ENCODE measurements around the gene KCNA2.

The KCNA2 gene

GRCh38 chr1:110591956-110592355 is 14.2 kb downstream of the KCNA2 start:
- no peak for TF ChIP-seq CTCF (IDR thresholded peaks at IDR 0.05; ENCODE audit: control extremely low read depth, extremely low read depth, low read depth, missing control alignments)
- DNase-seq (ENCODE audit: extremely low spot score), result no peak
- CTCF ChIA-PET, result interaction anchor here (1.2 to 1.4 kb wide), 2 partner anchors 14 to 192 kb away, joined by 3 to 4 read pairs; partner anchors contain the start of gene KCNA2
- POLR2A ChIA-PET, result no interaction called here

DNA sequence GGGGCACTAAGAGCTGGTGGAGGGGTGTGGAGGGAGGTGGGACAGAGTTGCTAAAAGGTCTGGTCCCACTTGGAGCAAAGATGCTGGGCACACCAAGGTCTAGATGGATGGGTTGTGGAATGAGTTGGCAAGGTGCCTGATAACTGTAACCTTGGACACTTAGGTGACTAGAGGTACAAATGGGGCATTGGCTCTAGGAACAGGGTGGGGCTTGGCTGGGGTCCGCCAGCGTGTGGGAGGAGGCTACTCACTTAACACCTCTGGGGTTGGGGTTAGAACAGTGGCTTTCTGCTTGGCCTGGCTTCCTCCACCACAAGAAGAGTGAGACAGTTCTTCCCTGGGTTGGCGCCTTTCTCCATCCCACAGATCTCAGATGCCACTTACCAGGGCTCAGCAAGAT is 17.2 kb downstream of the KCNA2 start:
- no peak for DNase-seq (ENCODE audit: extremely low spot score)
- TF ChIP-seq CTCF (IDR thresholded peaks at IDR 0.05; ENCODE audit: control extremely low read depth, extremely low read depth, low read depth, missing control alignments), result no peak
- POLR2A ChIA-PET, result no interaction called here
- CTCF ChIA-PET, result interaction anchor here (1.8 kb wide), 1 partner anchor 177 kb away, joined by 3 read pairs; no protein-coding TSS in a partner anchor

DNA sequence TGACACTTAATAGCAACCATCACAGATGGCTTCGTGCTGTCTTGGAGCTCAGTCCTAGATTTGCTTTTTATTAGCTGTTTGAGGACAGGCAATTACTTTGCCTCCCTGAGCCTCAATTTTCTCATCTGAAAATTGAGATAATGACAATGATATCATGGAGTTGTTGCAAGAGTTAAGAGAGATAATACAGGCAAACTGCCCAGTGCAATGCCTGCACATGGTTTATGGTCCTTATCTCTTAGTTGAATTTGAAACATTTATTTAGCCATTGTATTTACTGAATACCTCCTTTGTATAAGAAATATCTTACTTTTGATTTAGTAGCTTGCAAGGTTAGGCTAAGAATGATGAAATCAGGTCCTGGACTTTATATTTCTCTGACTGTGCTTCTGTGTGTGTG is 17.7 kb downstream of the KCNA2 start:
- DNase-seq (ENCODE audit: extremely low spot score), result no peak
- POLR2A ChIA-PET, result no interaction called here
- no peak for TF ChIP-seq CTCF (IDR thresholded peaks at IDR 0.05; ENCODE audit: control extremely low read depth, extremely low read depth, low read depth, missing control alignments)
- CTCF ChIA-PET, result interaction anchor here (1.8 kb wide), 1 partner anchor 177 kb away, joined by 3 read pairs; no protein-coding TSS in a partner anchor

GRCh38 chr1:110587906-110588305 is 18.3 kb downstream of the KCNA2 start:
- TF ChIP-seq CTCF (IDR thresholded peaks at IDR 0.05; ENCODE audit: control extremely low read depth, extremely low read depth, low read depth, missing control alignments), result no peak
- CTCF ChIA-PET, result interaction anchor here (1.8 kb wide), 1 partner anchor 178 kb away, joined by 3 read pairs; no protein-coding TSS in a partner anchor
- DNase-seq (ENCODE audit: extremely low spot score), result no peak
- POLR2A ChIA-PET, result no interaction called here

GRCh38 chr1:110585481-110585880 is 20.7 kb downstream of the KCNA2 start:
- ChIA-PET POLR2A (no interaction called here), CTCF (interaction anchor here (2.0 kb wide), 1 partner anchor 89 kb away, joined by 6 read pairs; no protein-coding TSS in a partner anchor)
- no peak for TF ChIP-seq CTCF (IDR thresholded peaks at IDR 0.05; ENCODE audit: control extremely low read depth, extremely low read depth, low read depth, missing control alignments)
- no peak for DNase-seq (ENCODE audit: extremely low spot score)

GRCh38 chr1:110584045-110584444 is 22.1 kb downstream of the KCNA2 start:
- POLR2A ChIA-PET, result no interaction called here
- CTCF ChIA-PET, result interaction anchor here (1.4 to 2.0 kb wide), 2 partner anchors 88 to 199 kb away, joined by 5 to 6 read pairs; no protein-coding TSS in a partner anchor

More at GRCh38 chr1:110584045-110584444, 22.1 kb downstream of the KCNA2 start:
- no peak for DNase-seq (ENCODE audit: extremely low spot score)
- no peak for TF ChIP-seq CTCF (IDR thresholded peaks at IDR 0.05; ENCODE audit: control extremely low read depth, extremely low read depth, low read depth, missing control alignments)

All from GM10248 (cell line).